Right lobe of liver (tissue), 4 donors: ENCODE data around the gene CCDC34.

Experiments used
- POLR2A ChIP-seq: fragments of 450-650 bp; IDR thresholded peaks from one replicate; pipeline ENCODE4 v1.6.1; 2017; ENCODE audit warnings: antibody characterized with exemption, mild to moderate bottlenecking
- TF ChIP-seq, protein P1 (sequence below), 4 donors: fragments of 200-600 bp in 3 of 4; fragments of 450-650 bp in 1 of 4; IDR thresholded peaks; one replicate each; pipeline versions ENCODE4 v1.5.1 to v1.8.0; 2016 to 2022; ENCODE audit warnings: antibody characterized with exemption in 4 of 4, mild to moderate bottlenecking in 2 of 4
- donor health status: DM: no; HTN: no; CAD: no.
- donor health status: DM: no; HTN: no; CAD: no.
- donor health status: DM: no; HTN: yes; CAD: no.

DNA sequence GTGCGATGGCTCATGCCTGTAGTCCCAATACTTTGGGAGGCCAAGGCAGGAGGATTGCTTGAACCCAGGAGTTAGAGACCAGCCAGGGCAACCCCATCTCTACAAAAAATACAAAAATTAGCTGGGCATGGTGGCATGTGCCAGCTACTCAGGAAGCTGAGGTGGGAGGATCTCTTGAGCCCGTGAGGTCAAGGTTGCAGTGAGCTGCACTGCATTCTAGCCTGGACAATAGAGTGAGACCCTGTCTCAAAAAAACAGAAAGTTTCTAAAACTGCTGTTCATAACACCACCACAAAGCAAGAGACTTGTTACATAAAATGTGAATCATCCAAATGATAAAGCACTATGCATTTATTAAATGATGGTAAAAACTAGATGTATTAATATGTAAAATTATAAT, 40.2 kb upstream of the CCDC34 start:
- TF ChIP-seq POLR2A, result no peak
- TF ChIP-seq, protein P1, sequence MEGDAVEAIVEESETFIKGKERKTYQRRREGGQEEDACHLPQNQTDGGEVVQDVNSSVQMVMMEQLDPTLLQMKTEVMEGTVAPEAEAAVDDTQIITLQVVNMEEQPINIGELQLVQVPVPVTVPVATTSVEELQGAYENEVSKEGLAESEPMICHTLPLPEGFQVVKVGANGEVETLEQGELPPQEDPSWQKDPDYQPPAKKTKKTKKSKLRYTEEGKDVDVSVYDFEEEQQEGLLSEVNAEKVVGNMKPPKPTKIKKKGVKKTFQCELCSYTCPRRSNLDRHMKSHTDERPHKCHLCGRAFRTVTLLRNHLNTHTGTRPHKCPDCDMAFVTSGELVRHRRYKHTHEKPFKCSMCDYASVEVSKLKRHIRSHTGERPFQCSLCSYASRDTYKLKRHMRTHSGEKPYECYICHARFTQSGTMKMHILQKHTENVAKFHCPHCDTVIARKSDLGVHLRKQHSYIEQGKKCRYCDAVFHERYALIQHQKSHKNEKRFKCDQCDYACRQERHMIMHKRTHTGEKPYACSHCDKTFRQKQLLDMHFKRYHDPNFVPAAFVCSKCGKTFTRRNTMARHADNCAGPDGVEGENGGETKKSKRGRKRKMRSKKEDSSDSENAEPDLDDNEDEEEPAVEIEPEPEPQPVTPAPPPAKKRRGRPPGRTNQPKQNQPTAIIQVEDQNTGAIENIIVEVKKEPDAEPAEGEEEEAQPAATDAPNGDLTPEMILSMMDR (IDR thresholded peaks at IDR 0.05), result no peak
